ENCODE results near the gene SIGLEC9. TPM values are rescaled to one million over a fixed set of nuclear protein-coding genes. Genes with fewer than 3 reads are reported as not detected.

SIGLEC9 gene
- 0.31 TPM for total RNA-seq

DNA sequence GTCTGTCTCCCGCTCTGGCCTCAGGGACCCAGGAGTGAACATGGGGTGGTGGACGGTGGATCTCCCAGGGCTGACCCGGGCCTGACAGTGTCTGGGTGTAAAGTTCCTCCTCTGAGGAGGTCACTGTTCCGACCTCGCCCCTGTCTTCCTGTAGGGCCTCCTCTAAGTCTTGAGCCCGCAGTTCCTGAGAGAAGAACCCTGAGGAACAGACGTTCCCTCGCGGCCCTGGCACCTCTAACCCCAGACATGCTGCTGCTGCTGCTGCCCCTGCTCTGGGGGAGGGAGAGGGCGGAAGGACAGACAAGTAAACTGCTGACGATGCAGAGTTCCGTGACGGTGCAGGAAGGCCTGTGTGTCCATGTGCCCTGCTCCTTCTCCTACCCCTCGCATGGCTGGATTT is at the start of gene SIGLEC9:
Gene SIGLEC9, plus strand, starts transcription at position 178 of the 400 bp plus-strand sequence. Its CDS starts 69 bp downstream, at position 247.

GRCh38 chr19:51082611-51083010 is 42.1 kb upstream of the SIGLEC9 start, which contains the start of gene KLK14:
KLK14 (minus strand) TSS chr19:51082887; CDS start chr19:51082614, 273 bp downstream.

GRCh38 chr19:51108066-51108804 is 16.5 kb upstream of the SIGLEC9 start, which contains the start of gene CTU1:
CTU1 (minus strand) TSS chr19:51108409; CDS start chr19:51104569, 3,840 bp downstream.

DNA sequence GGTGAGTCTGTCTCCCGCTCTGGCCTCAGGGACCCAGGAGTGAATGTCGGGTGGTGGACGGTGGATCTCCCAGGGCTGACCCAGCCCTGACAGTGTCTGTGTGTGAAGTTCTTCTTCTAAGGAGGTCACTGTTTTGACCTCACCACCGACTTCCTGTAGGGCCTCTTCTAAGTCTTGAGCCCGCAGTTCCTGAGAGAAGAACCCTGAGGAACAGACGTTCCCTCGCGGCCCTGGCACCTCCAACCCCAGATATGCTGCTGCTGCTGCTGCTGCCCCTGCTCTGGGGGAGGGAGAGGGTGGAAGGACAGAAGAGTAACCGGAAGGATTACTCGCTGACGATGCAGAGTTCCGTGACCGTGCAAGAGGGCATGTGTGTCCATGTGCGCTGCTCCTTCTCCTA is 17.4 kb downstream of the SIGLEC9 start, which contains the start of gene SIGLEC7:
Gene SIGLEC7, plus strand, starts transcription at position 183 of the 400 bp plus-strand sequence. Its CDS starts 69 bp downstream, at position 252.

Other genes starting within 250 kb of the SIGLEC9 start
- not detected for gene KLK4, start 213.5 kb upstream of the SIGLEC9 start, total RNA-seq
- gene KLK5, start 171.9 kb upstream of the SIGLEC9 start, total RNA-seq: not detected
- not detected for gene KLK6, start 155.3 kb upstream of the SIGLEC9 start, total RNA-seq
- gene KLK7, start 141.0 kb upstream of the SIGLEC9 start, total RNA-seq: not detected
- gene KLK8, start 123.3 kb upstream of the SIGLEC9 start, total RNA-seq: not detected
- not detected for gene KLK10, start 105.2 kb upstream of the SIGLEC9 start, total RNA-seq
- not detected for gene KLK11, start 98.3 kb upstream of the SIGLEC9 start, total RNA-seq
- gene KLK12, start 89.9 kb upstream of the SIGLEC9 start, total RNA-seq: not detected
- not detected for gene KLK13, start 59.8 kb upstream of the SIGLEC9 start, total RNA-seq
- gene KLK14, start 42.0 kb upstream of the SIGLEC9 start, total RNA-seq: 0.63 TPM
- gene CTU1, start 16.5 kb upstream of the SIGLEC9 start, total RNA-seq: 6.6 TPM
- not detected for gene SIGLEC7, start 17.4 kb downstream of the SIGLEC9 start, total RNA-seq
- gene CD33, start 100.2 kb downstream of the SIGLEC9 start, total RNA-seq: 0.63 TPM
- gene SIGLECL1, start 126.2 kb downstream of the SIGLEC9 start, total RNA-seq: not detected
- gene IGLON5, start 186.7 kb downstream of the SIGLEC9 start, total RNA-seq: 7.8 TPM
- 0.63 TPM for gene VSIG10L, start 217.2 kb downstream of the SIGLEC9 start, total RNA-seq
- 36.0 TPM for gene ETFB, start 241.5 kb downstream of the SIGLEC9 start, total RNA-seq
- not detected for gene CLDND2, start 244.1 kb downstream of the SIGLEC9 start, total RNA-seq
- gene NKG7, start 247.7 kb downstream of the SIGLEC9 start, total RNA-seq: 0.63 TPM